Measurements from ENCODE around the gene UNK. TPM values are rescaled to one million over a fixed set of nuclear protein-coding genes. Genes with fewer than 3 reads are reported as not detected.

The UNK gene
- total and polyA plus RNA-seq, 9 of the 15 experiments (the other 6 are each of a cell fraction or from before 2014, with no cell fraction given) = 12.8 to 38.6 (median 24.8) TPM

GRCh38 chr17:75778861-75779249 is 5.8 kb upstream of the UNK start (continued):
- TF ChIP-seq IRF1 (CRISPR knock-in tag; IDR thresholded peaks at IDR 0.05; ENCODE audit: borderline replicate concordance) (no peak; the same call in 1 of the 2 replicates), DACH1 (IDR thresholded peaks at IDR 0.05; ENCODE audit: partially characterized antibody) (peak; percentile 71), SMARCB1 (IDR thresholded peaks at IDR 0.05; ENCODE audit: insufficient read length, low read depth) (no peak), ZNF24 (IDR thresholded peaks at IDR 0.05) (no peak), GABPB2 (CRISPR knock-in tag; conservative IDR thresholded peaks at IDR 0.05) (no peak), HOMEZ (CRISPR knock-in tag; IDR thresholded peaks at IDR 0.05) (0 out of 2 replicates have a peak, but pooled peaks have one; percentile 67), ARID3A (IDR thresholded peaks at IDR 0.05; ENCODE audit: borderline replicate concordance, low read depth, low read length) (no peak), ETV6 (IDR thresholded peaks at IDR 0.05; ENCODE audit: borderline replicate concordance in 1 of 2, low read depth in 2 of 2, low read length in 1 of 2) (0 out of 4 replicates have a peak, but pooled peaks of 1 of the 2 experiments have one; percentile 0), ETV6 (CRISPR knock-in tag; IDR thresholded peaks at IDR 0.05; ENCODE audit: borderline replicate concordance) (no peak), TOE1 (IDR thresholded peaks at IDR 0.05; ENCODE audit: borderline replicate concordance) (no peak), TOE1 (CRISPR knock-in tag; IDR thresholded peaks at IDR 0.05; ENCODE audit: borderline replicate concordance, low read depth) (0 out of 2 replicates have a peak, but pooled peaks have one; percentile 55), ZNF121 (CRISPR knock-in tag; conservative IDR thresholded peaks at IDR 0.05) (no peak), KLF16 (IDR thresholded peaks at IDR 0.05) (no peak), MXI1 (IDR thresholded peaks at IDR 0.05; ENCODE audit: low read depth, low read length) (no peak), FOXK2 (conservative IDR thresholded peaks at IDR 0.05 in 1 of 2, IDR thresholded peaks at IDR 0.05 in 1 of 2; ENCODE audit: low read depth in 2 of 2) (no peak), ZBTB2 (IDR thresholded peaks at IDR 0.05) (no peak), PCBP1 (IDR thresholded peaks at IDR 0.05; ENCODE audit: low read depth, low read length, poor library complexity, severe bottlenecking) (no peak), KDM4B (IDR thresholded peaks at IDR 0.05; ENCODE audit: borderline replicate concordance in 2 of 2, low read depth in 1 of 2) (no peak; a peak in 1 of 4 replicates), BRF1 (IDR thresholded peaks at IDR 0.05; ENCODE audit: borderline replicate concordance, extremely low read depth, insufficient read length) (no peak), POLR3A (IDR thresholded peaks at IDR 0.05; ENCODE audit: borderline replicate concordance, extremely low read depth, insufficient read depth, insufficient read length) (no peak)
